ENCODE results near the gene EFHC1.

DNA sequence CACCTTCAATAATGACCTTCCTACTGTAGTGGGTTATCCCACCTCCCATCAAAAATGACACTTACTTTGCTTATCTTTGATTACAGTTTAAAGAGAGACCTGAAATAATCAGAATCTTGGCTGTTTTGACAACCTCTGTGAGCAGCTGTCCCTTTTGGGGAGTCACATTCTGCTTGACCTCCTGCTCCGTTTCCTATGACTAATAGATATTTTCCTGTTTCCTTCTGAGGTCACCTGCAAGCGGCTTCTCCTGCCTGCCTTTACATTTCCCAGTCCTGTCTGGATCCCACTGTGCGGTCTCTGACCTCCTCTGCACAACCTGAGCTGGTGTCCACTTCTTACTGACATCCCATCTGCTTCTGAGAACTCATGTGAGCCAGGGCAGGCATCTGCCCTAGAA is 102.5 kb downstream of the EFHC1 start:
- TF ChIP-seq, protein P1, sequence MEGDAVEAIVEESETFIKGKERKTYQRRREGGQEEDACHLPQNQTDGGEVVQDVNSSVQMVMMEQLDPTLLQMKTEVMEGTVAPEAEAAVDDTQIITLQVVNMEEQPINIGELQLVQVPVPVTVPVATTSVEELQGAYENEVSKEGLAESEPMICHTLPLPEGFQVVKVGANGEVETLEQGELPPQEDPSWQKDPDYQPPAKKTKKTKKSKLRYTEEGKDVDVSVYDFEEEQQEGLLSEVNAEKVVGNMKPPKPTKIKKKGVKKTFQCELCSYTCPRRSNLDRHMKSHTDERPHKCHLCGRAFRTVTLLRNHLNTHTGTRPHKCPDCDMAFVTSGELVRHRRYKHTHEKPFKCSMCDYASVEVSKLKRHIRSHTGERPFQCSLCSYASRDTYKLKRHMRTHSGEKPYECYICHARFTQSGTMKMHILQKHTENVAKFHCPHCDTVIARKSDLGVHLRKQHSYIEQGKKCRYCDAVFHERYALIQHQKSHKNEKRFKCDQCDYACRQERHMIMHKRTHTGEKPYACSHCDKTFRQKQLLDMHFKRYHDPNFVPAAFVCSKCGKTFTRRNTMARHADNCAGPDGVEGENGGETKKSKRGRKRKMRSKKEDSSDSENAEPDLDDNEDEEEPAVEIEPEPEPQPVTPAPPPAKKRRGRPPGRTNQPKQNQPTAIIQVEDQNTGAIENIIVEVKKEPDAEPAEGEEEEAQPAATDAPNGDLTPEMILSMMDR (IDR thresholded peaks at IDR 0.05; ENCODE audit: low read depth, low read length, poor library complexity, severe bottlenecking) = no peak
- TF ChIP-seq EZH2phosphoT487 (IDR thresholded peaks at IDR 0.05; ENCODE audit: borderline replicate concordance, low read length) = no peak

All from DOHH2 (cell line).